GM18517 (cell line): Measurements from ENCODE around the gene TLCD3A.
"Not testable (repeated sequence)": the region's sequence is repeated elsewhere in the genome, so short reads cannot be mapped to it uniquely, and the experiment has no call there.

Experiments
- ATAC-seq: cut with Tn5 transposase; IDR thresholded peaks from one replicate; pipeline ENCODE4 v1.9.1; 2021; ENCODE audit warnings: mild to moderate bottlenecking, moderate library complexity; ENCODE audit not compliant: unreplicated experiment

Gene TLCD3A

GRCh38 chr17:746783-747629 lies 14.6 kb downstream of the TLCD3A start:
- ATAC-seq: no peak

GRCh38 chr17:748604-749003 lies 16.2 kb downstream of the TLCD3A start:
- ATAC-seq: not testable (repeated sequence)

- not testable (repeated sequence) for ATAC-seq
These were observed 17.0 kb downstream of the TLCD3A start for GRCh38 chr17:749359-749758.

GRCh38 chr17:750431-751037 lies 18.1 kb downstream of the TLCD3A start:
- ATAC-seq: no peak

GRCh38 chr17:751269-752001 lies 19.0 kb downstream of the TLCD3A start:
- ATAC-seq: peak; percentile 32

- ATAC-seq: peak; percentile 82
These were observed 19.7 kb downstream of the TLCD3A start, which contains the start of gene GEMIN4 for GRCh38 chr17:752002-752619. Gene GEMIN4 (minus strand): TSS chr17:752264. CDS start chr17:752142, 122 bp downstream.

- no peak for ATAC-seq
These were observed 20.3 kb downstream of the TLCD3A start for GRCh38 chr17:752620-753219.

- no peak for ATAC-seq
These were observed 21.0 kb downstream of the TLCD3A start for GRCh38 chr17:753418-753817.

GRCh38 chr17:755319-755961 lies 23.0 kb downstream of the TLCD3A start:
- ATAC-seq: not testable (repeated sequence)

GRCh38 chr17:756010-756567 lies 23.7 kb downstream of the TLCD3A start:
- not testable (repeated sequence) for ATAC-seq

- no peak for ATAC-seq
These were observed 27.6 kb downstream of the TLCD3A start for GRCh38 chr17:759964-760363.

- ATAC-seq: no peak
These were observed 28.0 kb downstream of the TLCD3A start for GRCh38 chr17:760371-760770.

GRCh38 chr17:767076-767475 lies 34.7 kb downstream of the TLCD3A start:
- no peak for ATAC-seq

GRCh38 chr17:773016-773415 lies 40.6 kb downstream of the TLCD3A start:
- ATAC-seq: no peak

- no peak for ATAC-seq
These were observed 41.3 kb downstream of the TLCD3A start for GRCh38 chr17:773467-774312.

GRCh38 chr17:774313-774584 lies 41.9 kb downstream of the TLCD3A start:
- no peak for ATAC-seq

GRCh38 chr17:778096-778495 lies 45.7 kb downstream of the TLCD3A start:
- no peak for ATAC-seq

GRCh38 chr17:781805-782731 lies 49.7 kb downstream of the TLCD3A start, which contains the start of the genes GLOD4 and MRM3:
Gene GLOD4 (minus strand): TSS chr17:782280. CDS start chr17:782255, 25 bp downstream.
Gene MRM3 (plus strand): TSS chr17:782353. CDS start chr17:782379, 26 bp downstream.
- peak; percentile 73 for ATAC-seq
